GM23338 (cell line): ENCODE data around the gene FAM50A. TPM values are rescaled to one million over a fixed set of nuclear protein-coding genes. Genes with fewer than 3 reads are reported as not detected.
A peak's percentile ranks its signal among the peaks of the same experiment; 100 is the strongest.

ENCODE experiments used
- ATAC-seq: fragments of 200-7000 bp; cut with Tn5 transposase; 3 replicates; pipeline ENCODE4 v1.9.1; 2020
- DNase-seq: peaks from one replicate; pipeline ENCODE4 v3.0.0-alpha.2; 2015; ENCODE audit warnings: low spot score
- H2AFZ ChIP-seq: fragments of 200-600 bp; sonication (generic); 2 replicates; pipeline ENCODE4 v1.8.0; 2016; ENCODE audit warnings: antibody characterized with exemption, mild to moderate bottlenecking, moderate library complexity
- H3F3A ChIP-seq: fragments of 200-600 bp; sonication (generic); replicated peaks from 2 replicates; pipeline ENCODE4 v1.8.0; 2017; ENCODE audit warnings: antibody characterized with exemption, mixed run types, low read depth
- H3K27ac ChIP-seq: fragments of 200-600 bp; sonication (generic); 2 replicates; pipeline ENCODE4 v1.6.1; 2016; ENCODE audit warnings: low read depth
- H3K27me3 ChIP-seq: fragments of 200-600 bp; sonication (generic); 2 replicates; pipeline ENCODE4 v1.8.0; 2016; ENCODE audit warnings: mild to moderate bottlenecking, mixed run types, moderate library complexity; ENCODE audit not compliant: insufficient read depth
- H3K36me3 ChIP-seq: fragments of 200-600 bp; sonication (generic); 2 replicates; pipeline ENCODE4 v1.8.0; 2016; ENCODE audit warnings: mild to moderate bottlenecking; ENCODE audit not compliant: insufficient read depth
- H3K4me1 ChIP-seq: fragments of 200-600 bp; sonication (generic); 2 replicates; pipeline ENCODE4 v1.8.0; 2016; ENCODE audit warnings: mild to moderate bottlenecking, moderate library complexity; ENCODE audit not compliant: insufficient read depth
- H3K4me2 ChIP-seq: fragments of 200-600 bp; sonication (generic); 2 replicates; pipeline ENCODE4 v1.7.1; 2017; ENCODE audit warnings: mixed run types
- H3K4me3 ChIP-seq: fragments of 200-600 bp; sonication (generic); 2 replicates; pipeline ENCODE4 v1.6.1; 2016; ENCODE audit warnings: mixed run types
- H3K79me2 ChIP-seq: fragments of 200-600 bp; sonication (generic); replicated peaks from 2 replicates; pipeline ENCODE4 v1.8.0; 2017; ENCODE audit warnings: mild to moderate bottlenecking; ENCODE audit not compliant: insufficient read depth
- H3K9me2 ChIP-seq: fragments of 200-600 bp; sonication (generic); 2 replicates; pipeline ENCODE4 v1.8.0; 2017; ENCODE audit not compliant: insufficient read depth
- H4K20me1 ChIP-seq: fragments of 200-600 bp; sonication (generic); replicated peaks from 2 replicates; pipeline ENCODE4 v1.8.0; 2017; ENCODE audit warnings: mild to moderate bottlenecking; ENCODE audit not compliant: insufficient read depth
- H3K27ac Mint-ChIP-seq: 2 replicates; pipeline ENCODE4 v1.8.0; 2020; ENCODE audit warnings: inconsistent platforms, mild to moderate bottlenecking, moderate library complexity, mixed read lengths
- H3K27me3 Mint-ChIP-seq: 3 replicates; pipeline ENCODE4 v1.8.0; 2022; ENCODE audit warnings: low read depth, mild to moderate bottlenecking, moderate library complexity, mixed read lengths, inconsistent platforms; ENCODE audit not compliant: insufficient read depth, poor library complexity
- H3K36me3 Mint-ChIP-seq: 3 replicates; pipeline ENCODE4 v1.8.0; 2021; ENCODE audit warnings: low read depth, mild to moderate bottlenecking, inconsistent platforms, moderate library complexity, mixed read lengths
- H3K4me1 Mint-ChIP-seq: 3 replicates; pipeline ENCODE4 v1.8.0; 2020; ENCODE audit warnings: mild to moderate bottlenecking, inconsistent platforms, mixed read lengths
- H3K4me3 Mint-ChIP-seq: 3 replicates; pipeline ENCODE4 v1.8.0; 2021; ENCODE audit warnings: moderate library complexity, mild to moderate bottlenecking, inconsistent platforms, mixed read lengths
- H3K9me3 Mint-ChIP-seq: 3 replicates; pipeline ENCODE4 v1.8.0; 2020; ENCODE audit warnings: moderate library complexity, mild to moderate bottlenecking, inconsistent platforms, mixed read lengths
- CREB1 ChIP-seq: fragments of 250-450 bp; sonication (Bioruptor Pico); IDR thresholded peaks from 2 replicates; pipeline ENCODE4 v1.5.0; 2020; ENCODE audit warnings: low read depth, mild to moderate bottlenecking, moderate library complexity
- CTCF ChIP-seq, 2 experiments: fragments of 200-600 bp in 1 of 2; sonication (generic) in 1 of 2; conservative IDR thresholded peaks; 2 replicates each; pipeline versions ENCODE4 v1.5.1 to v1.6.1; 2016 to 2017; ENCODE audit warnings: antibody characterized with exemption in 2 of 2, low read depth in 2 of 2, mild to moderate bottlenecking in 2 of 2, moderate library complexity in 1 of 2
- POLR2AphosphoS5 ChIP-seq: IDR thresholded peaks from 2 replicates; pipeline ENCODE4 v1.6.1; 2016; ENCODE audit warnings: antibody characterized with exemption, low read depth
- ZNF331 ChIP-seq: fragments of 250-450 bp; sonication (Bioruptor Pico); IDR thresholded peaks from 2 replicates; pipeline ENCODE4 v1.5.0; 2020; ENCODE audit warnings: low read depth, mild to moderate bottlenecking, moderate library complexity
- polyA plus RNA-seq: library from polyadenylated mRNA; unstranded; fragments of >200 nt; fragmentation: Nextera tagmentation; extraction: Ambion mirVana; gene quantifications from 2 replicates; pipeline ENCODE4 v1.2.1, GENCODE V29; 2016
- total RNA-seq: library from RNA; depleted of rRNA; stranded (reverse); fragments of >200 nt; shearing (Covaris generic); gene quantifications from 2 replicates; pipeline ENCODE4 v1.2.3, GENCODE V29; 2014
- TF ChIP-seq, protein P1 (sequence below): IDR thresholded peaks from one replicate; pipeline ENCODE4 v1.6.1; 2018; ENCODE audit warnings: antibody characterized with exemption; ENCODE audit not compliant: unreplicated experiment

FAM50A gene
- total and polyA plus RNA-seq, 2 experiments from 2014 or later = 23.9 to 77.6 TPM

DNA sequence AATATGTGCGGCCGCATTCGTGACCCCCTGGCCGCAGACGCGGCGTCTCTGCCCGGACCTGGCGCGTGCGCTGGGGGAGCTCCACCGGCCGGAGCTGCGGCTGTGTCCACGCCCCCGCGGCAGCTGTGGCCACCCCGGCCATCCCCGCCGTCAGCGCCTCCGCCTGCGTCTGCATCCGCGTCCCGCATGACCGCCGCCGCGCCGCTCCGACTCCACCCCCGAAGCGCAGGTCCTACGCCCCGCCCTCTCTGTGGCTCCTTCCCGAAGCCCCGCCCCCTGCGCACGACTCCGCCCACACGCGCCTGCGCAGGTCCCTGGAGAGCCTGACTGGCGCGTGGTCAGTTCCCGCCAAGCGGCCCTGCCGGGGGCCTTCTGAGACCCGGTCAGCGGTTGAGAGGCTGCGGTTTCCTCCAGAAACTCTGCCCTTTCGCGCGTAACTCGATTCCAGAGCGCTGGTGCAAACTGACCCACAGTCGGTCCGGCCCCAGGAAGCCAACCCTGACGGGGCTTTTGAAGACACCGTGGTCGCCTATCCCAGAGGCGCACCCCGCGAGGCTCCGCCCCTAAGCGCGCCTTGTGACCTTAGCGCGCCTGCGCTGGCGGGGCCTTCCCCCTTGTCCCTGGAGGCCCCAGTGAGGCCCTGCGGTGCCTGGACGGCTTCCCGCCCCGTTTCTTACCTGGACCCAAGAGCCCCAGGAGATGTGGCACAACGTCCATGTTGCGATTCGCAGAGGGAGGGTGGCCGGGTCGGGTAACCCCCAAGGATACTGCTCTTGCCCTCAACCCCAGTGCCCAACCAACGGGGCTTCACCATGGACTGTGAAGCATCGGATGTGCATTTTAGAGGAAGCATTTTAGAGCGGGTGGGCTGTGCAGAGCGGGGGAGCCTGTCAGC, 35.0 kb downstream of the FAM50A start, which contains the start of gene LAGE3:
Gene LAGE3 (minus strand): TSS at position 554 of the 895 bp plus-strand sequence. CDS start 366 bp downstream, at position 188.
- H3K27ac Mint-ChIP-seq = peak within 1 kb of the TSS; percentile 80

More for the DNA sequence above, 35.0 kb downstream of the FAM50A start, which contains the start of gene LAGE3:
- Histone ChIP-seq H3K4me2 (peak within 1 kb of the TSS; percentile 76), H3K27ac (0 out of 2 replicates have a peak within 1 kb of the TSS, but pooled peaks have one; percentile 69), H3K4me1 (no peaks in the 10 kb centered on the region), H3K79me2 (no peaks in the 10 kb centered on the region), H3K27me3 (no peaks in the 10 kb centered on the region), H3K36me3 (no peaks in the 10 kb centered on the region), H4K20me1 (no peaks in the 10 kb centered on the region; the same call in 1 of the 2 replicates), H3F3A (no peaks in the 10 kb centered on the region), H3K9me2 (no peaks in the 10 kb centered on the region), H3K4me3 (peak within 1 kb of the TSS; percentile 52), H2AFZ (peak within 1 kb of the TSS; percentile 47; the same call in 1 of the 2 replicates)
- Mint-ChIP-seq H3K27me3 (peaks cover 6% of the 10 kb centered on the region), H3K9me3 (no peaks in the 10 kb centered on the region), H3K4me3 (peak within 1 kb of the TSS; percentile 84), H3K4me1 (peaks cover 10% of the 10 kb centered on the region; the same call in 2 of the 3 replicates), H3K36me3 (peaks cover 10% of the 10 kb centered on the region; the same call in 1 of the 3 replicates)
- ATAC-seq = peak; percentile 87
- peak; percentile 31; the same call in 1 of the 2 replicates for TF ChIP-seq POLR2AphosphoS5
- no peak for TF ChIP-seq CREB1 (CRISPR knock-in tag)
- TF ChIP-seq ZNF331 = no peak
- TF ChIP-seq, protein P1, sequence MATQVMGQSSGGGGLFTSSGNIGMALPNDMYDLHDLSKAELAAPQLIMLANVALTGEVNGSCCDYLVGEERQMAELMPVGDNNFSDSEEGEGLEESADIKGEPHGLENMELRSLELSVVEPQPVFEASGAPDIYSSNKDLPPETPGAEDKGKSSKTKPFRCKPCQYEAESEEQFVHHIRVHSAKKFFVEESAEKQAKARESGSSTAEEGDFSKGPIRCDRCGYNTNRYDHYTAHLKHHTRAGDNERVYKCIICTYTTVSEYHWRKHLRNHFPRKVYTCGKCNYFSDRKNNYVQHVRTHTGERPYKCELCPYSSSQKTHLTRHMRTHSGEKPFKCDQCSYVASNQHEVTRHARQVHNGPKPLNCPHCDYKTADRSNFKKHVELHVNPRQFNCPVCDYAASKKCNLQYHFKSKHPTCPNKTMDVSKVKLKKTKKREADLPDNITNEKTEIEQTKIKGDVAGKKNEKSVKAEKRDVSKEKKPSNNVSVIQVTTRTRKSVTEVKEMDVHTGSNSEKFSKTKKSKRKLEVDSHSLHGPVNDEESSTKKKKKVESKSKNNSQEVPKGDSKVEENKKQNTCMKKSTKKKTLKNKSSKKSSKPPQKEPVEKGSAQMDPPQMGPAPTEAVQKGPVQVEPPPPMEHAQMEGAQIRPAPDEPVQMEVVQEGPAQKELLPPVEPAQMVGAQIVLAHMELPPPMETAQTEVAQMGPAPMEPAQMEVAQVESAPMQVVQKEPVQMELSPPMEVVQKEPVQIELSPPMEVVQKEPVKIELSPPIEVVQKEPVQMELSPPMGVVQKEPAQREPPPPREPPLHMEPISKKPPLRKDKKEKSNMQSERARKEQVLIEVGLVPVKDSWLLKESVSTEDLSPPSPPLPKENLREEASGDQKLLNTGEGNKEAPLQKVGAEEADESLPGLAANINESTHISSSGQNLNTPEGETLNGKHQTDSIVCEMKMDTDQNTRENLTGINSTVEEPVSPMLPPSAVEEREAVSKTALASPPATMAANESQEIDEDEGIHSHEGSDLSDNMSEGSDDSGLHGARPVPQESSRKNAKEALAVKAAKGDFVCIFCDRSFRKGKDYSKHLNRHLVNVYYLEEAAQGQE = no peak
- no peak for TF ChIP-seq CTCF (conservative IDR thresholded peaks at IDR 0.05; ENCODE audit: low read depth in 2 of 2)
- peak; percentile 88 for DNase-seq
